ENCODE results near the gene RAPGEF5. TPM values are rescaled to one million over a fixed set of nuclear protein-coding genes. Genes with fewer than 3 reads are reported as not detected.
A peak's percentile ranks its signal among the peaks of the same experiment; 100 is the strongest.

RAPGEF5 gene, protein sequence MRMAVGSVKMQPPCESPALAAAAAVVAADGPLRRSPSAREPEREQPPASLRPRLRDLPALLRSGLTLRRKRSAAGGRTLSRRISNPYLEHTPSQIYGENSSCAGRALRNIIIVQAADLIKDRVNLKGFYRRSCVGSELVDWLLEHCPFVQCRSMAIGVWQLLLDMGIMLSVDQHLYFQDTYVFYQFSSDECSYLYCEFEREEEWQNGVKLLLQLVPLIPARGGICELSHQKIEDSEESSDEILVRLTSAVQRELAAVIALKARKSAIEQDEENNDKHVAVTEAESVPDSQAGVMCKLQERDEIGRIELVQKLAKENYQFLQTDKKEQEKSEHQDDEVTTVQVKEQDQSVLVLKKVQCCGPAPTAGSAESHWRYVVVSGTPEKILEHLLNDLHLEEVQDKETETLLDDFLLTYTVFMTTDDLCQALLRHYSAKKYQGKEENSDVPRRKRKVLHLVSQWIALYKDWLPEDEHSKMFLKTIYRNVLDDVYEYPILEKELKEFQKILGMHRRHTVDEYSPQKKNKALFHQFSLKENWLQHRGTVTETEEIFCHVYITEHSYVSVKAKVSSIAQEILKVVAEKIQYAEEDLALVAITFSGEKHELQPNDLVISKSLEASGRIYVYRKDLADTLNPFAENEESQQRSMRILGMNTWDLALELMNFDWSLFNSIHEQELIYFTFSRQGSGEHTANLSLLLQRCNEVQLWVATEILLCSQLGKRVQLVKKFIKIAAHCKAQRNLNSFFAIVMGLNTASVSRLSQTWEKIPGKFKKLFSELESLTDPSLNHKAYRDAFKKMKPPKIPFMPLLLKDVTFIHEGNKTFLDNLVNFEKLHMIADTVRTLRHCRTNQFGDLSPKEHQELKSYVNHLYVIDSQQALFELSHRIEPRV
- total RNA-seq (2014; rRNA removed; shearing (Covaris generic)): 4.4 and 6.5 TPM in 2 replicates

GRCh38 chr7:22356701-22357310 is at the start of gene RAPGEF5:
Gene RAPGEF5, minus strand, starts transcription at chr7:22357154. Its CDS starts 94 bp downstream, at chr7:22357060.

Small RNA genes within 50 kb of the gene (small RNA-seq; reads per million reads assigned to genes)
- gene RNA5SP227: 4.3 reads per million, percentile 83 among the genes with 10 or more reads in this experiment

Other genes starting within 250 kb of the RAPGEF5 start
- 35.9 and 48.7 TPM in 2 replicates for gene STEAP1B, start 143.0 kb upstream of the RAPGEF5 start, total RNA-seq (2014; rRNA removed; shearing (Covaris generic))